ENCODE data around the gene MT1HL1.

GRCh38 chr1:237045278-237046016, 41.2 kb upstream of the MT1HL1 start:
- TF ChIP-seq REST (IDR thresholded peaks at IDR 0.05) = no peak
- TF ChIP-seq CTCF (IDR thresholded peaks at IDR 0.05; ENCODE audit: low read depth, low read length, missing input control) = no peak
- TF ChIP-seq GABPA (IDR thresholded peaks at IDR 0.05 in 1 of 2, conservative IDR thresholded peaks at IDR 0.05 in 1 of 2) = no peak
- TF ChIP-seq ATF3 (IDR thresholded peaks at IDR 0.05) = no peak
- TF ChIP-seq RXRA (IDR thresholded peaks at IDR 0.05) = no peak
- no peak for TF ChIP-seq JUND (IDR thresholded peaks at IDR 0.05)
- no peak for TF ChIP-seq RAD21 (IDR thresholded peaks at IDR 0.05)
- TF ChIP-seq YY1 (IDR thresholded peaks at IDR 0.05) = no peak
